NOMO-1 (cell line): ENCODE results near the gene UMOD.
"Not testable (repeated sequence)": the region's sequence is repeated elsewhere in the genome, so short reads cannot be mapped to it uniquely, and the experiment has no call there.

Source experiments
- DNase-seq, 2 experiments: peaks; one replicate each; lab custom pipeline; 2025; ENCODE audit not compliant: unreplicated experiment in 2 of 2; lab: John Stamatoyannopoulos, UW

Gene UMOD

GRCh38 chr16:20323591-20324117, 28.9 kb downstream of the UMOD start:
- DNase-seq, result no peak

- DNase-seq, result no peak
Measured at GRCh38 chr16:20322696-20323095, 29.8 kb downstream of the UMOD start.

- DNase-seq, result no peak
Measured at GRCh38 chr16:20321671-20322070, 30.8 kb downstream of the UMOD start.

GRCh38 chr16:20321051-20321450, 31.5 kb downstream of the UMOD start:
- DNase-seq, result not testable (repeated sequence)

- DNase-seq, result no peak
Measured at GRCh38 chr16:20320592-20320991, 31.9 kb downstream of the UMOD start.

GRCh38 chr16:20320178-20320577, 32.3 kb downstream of the UMOD start:
- no peak for DNase-seq

- DNase-seq, result no peak
Measured at GRCh38 chr16:20319406-20319805, 33.1 kb downstream of the UMOD start.

- DNase-seq, result no peak
Measured at GRCh38 chr16:20318437-20318836, 34.1 kb downstream of the UMOD start.

- DNase-seq, result no peak
Measured at GRCh38 chr16:20318006-20318405, 34.5 kb downstream of the UMOD start.

GRCh38 chr16:20317117-20317516, 35.4 kb downstream of the UMOD start:
- DNase-seq, result no peak

GRCh38 chr16:20316715-20317114, 35.8 kb downstream of the UMOD start:
- no peak for DNase-seq

GRCh38 chr16:20315764-20316163, 36.8 kb downstream of the UMOD start:
- no peak for DNase-seq

- DNase-seq, result no peak
Measured at GRCh38 chr16:20314575-20314974, 37.9 kb downstream of the UMOD start.

- DNase-seq, result no peak
Measured at GRCh38 chr16:20313741-20314140, 38.8 kb downstream of the UMOD start.

GRCh38 chr16:20312536-20313095, 39.9 kb downstream of the UMOD start:
- not testable (repeated sequence) for DNase-seq

GRCh38 chr16:20311548-20311947, 41.0 kb downstream of the UMOD start:
- DNase-seq, result no peak

- no peak for DNase-seq
Measured at GRCh38 chr16:20310421-20311395, 41.8 kb downstream of the UMOD start.

GRCh38 chr16:20309786-20310185, 42.7 kb downstream of the UMOD start:
- DNase-seq, result no peak

GRCh38 chr16:20308801-20309590, 43.5 kb downstream of the UMOD start:
- no peak for DNase-seq

GRCh38 chr16:20308266-20308665, 44.2 kb downstream of the UMOD start:
- DNase-seq, result no peak

- DNase-seq, result no peak
Measured at GRCh38 chr16:20307791-20308190, 44.7 kb downstream of the UMOD start.
